ENCODE data around the gene PRR5.
"Not testable (repeated sequence)": the region's sequence is repeated elsewhere in the genome, so short reads cannot be mapped to it uniquely, and the experiment has no call there.

PRR5 gene

DNA sequence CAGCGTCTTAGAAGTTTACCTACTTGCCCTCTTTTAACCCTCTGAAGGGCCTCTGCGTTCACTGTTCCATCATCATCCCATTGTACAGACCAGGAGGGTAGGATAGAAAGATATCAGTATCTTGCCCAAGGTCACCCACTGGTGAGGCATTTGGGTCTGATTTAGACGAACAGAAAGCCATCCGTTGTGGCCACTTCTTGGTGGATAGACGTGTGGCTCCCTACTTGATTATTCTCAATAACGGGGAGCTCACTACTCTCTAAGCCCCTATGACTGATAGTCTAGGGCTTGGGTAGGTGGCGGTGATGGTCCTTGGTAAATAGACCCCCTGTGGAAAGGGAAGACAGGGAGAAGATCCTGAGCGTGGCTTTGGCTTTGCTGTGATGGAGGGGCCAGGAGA, 28.6 kb upstream of the PRR5 start:
- DNase-seq (ENCODE audit: low read depth, low spot score): no peak

DNA sequence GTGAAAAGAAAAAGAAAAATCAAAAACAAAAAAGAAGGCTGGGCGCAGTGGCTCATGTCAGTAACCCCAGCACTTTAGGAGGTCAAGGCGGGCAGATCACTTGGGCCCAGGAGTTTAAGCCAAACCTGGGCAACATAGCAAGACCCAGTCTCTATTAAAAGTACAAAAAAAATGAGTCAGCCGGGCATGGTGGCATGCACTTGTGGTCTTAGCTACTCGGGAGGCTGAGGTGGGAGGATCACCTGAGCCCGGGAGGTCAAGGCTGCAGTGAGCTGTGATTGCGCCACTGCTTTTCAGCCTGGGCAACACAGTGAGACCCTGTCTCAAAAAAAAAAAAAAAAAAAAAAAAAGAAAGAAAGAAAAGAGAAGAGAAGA, 26.0 kb upstream of the PRR5 start:
- not testable (repeated sequence) for DNase-seq (ENCODE audit: low read depth, low spot score)

DNA sequence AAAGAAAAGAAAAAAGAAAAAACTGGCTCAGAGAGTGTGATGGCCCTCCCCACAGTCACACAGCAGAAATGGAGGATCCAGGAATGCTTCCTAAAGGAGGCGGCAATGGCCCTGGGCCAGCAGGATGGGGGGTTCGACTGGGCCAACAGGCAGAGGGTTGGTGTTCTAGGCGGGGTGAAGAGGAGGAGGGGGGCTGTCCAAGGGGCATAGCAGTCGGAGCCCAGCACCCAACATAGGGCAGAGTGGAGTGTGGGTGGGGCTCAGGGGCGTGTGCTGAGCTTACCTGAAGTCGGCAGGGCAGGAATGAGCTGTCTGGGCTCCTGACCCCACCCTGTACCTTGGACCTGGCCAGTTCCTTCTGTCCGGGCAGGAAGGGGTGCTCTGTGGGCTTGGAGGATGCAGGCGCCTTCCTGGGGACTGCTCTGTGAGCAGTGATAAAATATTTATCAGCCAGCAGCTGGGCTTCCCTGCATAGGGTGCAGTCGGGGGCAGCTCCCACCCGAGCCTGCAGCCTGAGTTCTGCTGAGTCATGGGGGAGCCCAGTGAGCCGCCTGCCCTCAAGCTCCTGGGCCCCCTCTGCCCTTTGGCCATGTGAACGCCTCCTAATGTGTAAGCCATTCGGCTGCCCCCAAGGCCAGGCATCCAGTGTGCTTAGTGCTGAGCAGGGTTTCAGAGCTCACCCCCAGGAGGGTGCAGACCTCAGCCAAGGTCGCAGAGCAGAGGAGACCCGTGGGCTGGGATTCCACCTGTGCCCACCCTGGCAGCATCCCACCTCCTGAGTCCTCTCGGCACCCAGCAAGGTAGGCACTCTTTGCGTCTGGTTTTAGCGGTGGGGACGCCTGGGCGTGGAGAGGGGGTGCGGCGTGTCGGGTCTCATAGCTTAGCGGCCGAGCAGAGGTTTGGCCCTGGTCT, 25.3 kb upstream of the PRR5 start:
- no peak for DNase-seq (ENCODE audit: low read depth, low spot score)

DNA sequence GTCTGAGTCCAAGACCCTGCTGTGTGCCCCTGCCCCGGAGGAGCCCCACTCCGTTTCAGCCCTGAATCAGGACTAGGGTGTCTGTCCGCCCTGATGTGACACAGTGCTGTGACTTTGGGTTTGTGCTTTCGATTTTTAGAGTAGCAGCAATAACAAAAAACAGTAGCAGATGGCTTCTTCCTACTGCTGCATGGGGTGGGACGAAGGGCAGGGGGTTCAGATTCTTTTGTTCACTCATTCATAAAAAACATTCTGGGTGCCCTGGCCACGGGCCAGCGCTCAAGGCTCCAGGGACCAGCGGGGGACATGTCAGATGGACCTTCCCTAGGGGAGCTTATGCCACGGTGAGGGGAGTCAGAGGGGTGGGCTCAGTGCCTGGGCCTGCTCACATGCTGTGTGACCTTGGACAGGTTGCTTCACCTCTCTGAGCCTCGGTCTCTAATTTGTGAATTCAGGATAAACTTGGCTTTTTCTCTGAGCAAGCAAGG, 24.6 kb upstream of the PRR5 start:
- DNase-seq (ENCODE audit: low read depth, low spot score): no peak

DNA sequence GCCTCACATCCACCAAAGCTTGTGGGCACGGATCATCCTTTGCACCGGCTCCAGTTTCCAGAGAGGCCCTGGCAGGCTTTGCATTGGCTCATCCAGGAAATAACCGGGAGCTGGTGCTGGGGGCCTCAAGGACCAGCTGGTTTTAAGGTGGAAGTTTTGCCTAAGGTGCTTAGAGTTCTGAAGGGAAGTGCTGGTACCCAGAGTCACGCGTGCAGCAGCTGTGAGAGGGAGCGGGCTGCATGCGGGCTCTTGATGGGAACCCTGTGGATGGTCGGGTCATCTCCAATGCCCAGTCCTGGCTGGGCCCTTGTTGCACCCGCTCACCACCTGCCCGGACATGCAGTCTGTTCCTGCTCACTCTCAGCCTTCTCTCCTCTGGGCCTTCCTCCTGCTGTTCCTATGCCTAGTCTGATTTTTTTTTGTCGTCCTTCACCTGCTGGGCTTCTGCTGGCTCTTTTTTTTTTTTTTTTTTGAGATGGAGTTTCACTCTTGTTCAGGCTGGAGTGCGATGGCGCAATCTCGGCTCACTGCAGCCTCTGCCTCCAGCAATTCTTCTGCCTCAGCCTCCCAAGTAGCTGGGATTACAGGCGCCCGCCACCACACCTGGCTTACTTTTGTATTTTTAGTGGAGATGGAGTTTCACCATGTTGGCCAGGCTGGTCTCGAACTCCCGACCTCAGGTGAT, 24.0 kb upstream of the PRR5 start:
- DNase-seq (ENCODE audit: low read depth, low spot score): no peak

DNA sequence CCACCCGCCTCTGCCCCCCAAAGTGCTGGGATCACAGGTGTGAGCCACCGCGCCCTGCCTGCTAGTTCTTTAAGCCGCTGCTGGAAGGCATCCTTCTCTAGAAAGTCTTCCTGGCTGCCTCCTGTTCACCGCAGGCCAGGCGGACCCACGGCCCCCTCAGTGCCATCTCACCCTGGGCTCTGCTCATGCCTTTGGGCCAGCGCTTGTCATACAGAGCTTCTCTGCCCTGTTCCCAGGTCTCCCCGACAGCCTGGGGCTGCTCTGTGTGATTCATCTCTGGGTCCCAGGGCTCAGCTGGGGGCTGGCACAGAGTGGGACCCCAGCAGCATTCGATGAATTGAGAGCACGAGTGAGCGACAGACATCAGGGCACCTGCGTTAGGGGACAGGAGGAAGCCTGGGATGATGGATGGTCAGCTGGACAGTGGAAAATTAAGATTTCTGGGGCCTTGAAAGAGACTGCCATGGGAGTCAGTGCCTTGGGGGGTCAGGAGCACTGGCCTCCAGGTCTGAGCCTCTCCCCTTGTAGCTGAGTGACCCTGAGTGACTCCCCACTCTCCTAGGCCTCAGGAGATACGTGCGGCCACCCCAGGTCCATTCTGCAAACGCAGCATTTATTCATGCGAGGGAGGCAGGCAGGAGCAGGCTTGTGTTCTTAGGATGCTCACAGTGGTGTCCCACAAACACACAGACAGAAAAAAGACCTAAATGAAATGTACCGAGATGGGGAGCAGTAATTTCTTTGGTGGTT, 23.3 kb upstream of the PRR5 start:
- no peak for DNase-seq (ENCODE audit: low read depth, low spot score)

DNA sequence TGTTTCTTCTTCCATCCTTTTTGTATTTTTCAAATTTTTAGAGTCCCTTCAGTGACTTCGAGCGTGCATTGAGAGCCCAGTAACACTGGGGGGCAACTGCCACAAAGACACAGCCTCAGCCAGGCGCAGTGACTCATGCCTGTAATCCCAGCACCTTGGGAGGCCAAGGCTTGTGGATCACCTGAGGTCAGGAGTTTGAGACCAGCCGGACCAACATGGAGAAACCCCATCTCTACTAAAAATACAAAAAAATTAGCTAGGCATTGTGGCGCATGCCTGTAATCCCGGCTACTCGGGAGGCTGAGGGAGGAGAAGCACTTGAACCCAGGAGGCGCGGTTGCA, 22.7 kb upstream of the PRR5 start:
- not testable (repeated sequence) for DNase-seq (ENCODE audit: low read depth, low spot score)

DNA sequence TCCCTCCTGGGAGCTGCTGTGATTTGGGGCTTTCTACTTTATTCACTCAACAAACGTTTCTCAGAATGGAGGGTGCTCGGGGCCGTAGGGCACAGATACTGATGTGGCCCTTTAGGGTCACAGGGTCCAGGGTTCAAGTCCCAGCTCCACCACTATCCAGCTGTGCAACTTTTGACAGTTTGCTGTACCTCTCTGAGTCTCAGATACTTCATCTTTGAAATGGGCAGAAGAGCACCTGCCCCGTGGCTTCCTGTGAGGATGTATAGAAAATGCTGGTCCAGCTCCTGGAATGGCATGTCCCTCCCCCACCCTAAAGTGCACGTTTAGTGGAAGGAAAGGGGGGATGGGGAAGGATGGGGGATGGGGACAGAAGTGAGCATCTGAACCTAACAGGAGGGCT, 21.9 kb upstream of the PRR5 start:
- DNase-seq (ENCODE audit: low read depth, low spot score): no peak

DNA sequence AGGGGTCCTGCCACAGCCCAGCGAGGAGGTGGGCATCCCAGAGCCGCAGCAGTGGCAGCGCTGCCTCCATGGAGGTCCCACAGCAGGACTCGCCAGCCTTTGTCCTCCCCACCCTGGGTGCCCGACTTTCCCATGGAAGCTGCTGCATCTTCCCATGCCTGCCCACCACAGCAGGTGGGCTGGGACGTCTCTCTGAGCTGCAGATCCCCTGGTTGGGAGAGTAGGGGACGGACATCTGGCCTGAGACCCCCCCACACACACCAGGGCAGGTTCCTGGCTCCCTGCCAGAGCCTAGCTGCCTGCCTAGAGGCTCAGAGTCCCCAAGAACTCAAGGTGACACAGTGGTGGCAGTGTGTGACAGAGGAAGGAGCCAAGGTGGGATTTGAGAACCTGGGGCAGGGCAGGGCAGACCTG, 21.5 kb upstream of the PRR5 start:
- DNase-seq (ENCODE audit: low read depth, low spot score): no peak

DNA sequence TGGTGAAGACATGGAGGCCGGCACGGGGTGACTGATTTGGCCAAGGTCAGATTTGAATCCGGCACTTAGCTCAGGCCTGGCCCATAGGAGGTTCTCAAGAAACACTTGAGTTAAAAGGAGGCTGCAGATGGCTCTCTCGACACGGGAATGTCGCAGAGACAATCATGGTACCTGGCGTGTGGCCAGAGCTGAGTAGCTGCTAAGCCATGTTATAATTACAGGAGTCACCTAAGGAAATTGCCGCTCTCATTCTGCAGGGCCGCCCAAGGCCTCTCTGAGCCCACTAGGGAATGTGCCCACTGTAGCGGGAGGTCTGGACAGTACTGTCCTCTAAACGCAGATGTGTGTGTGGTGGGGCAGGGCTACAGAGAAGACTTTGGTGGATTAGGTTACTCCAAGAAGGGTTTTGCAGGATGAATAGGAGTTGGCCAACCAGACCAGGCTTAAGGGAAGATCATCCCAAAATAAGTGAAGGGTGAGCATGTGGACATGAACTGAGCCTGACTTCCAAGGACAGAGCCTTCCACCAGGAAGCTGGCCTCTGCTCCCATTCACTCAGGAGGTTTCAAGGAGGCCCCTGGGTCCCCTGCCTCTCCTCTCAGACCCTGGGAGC, 19.3 kb upstream of the PRR5 start:
- DNase-seq (ENCODE audit: low read depth, low spot score): no peak

DNA sequence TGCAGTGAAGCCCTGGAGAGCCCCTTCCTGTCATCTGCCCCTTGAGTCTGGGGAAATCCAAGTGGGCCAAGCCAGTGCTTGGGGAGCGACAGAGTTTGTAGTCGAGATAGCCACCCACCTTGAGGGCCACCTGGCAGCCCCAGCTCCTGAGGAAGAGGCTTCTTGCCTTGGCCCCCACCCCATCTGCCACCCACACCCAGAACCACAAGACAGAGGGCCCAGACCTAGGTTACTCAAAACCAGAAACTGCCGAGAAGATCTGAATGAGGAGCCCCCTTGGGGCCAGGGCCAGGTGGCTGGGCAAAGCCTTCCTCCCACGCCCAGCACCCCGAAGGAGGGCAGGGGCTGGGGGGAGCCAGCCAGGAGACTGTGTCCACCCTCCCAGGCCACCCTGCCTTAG, 18.8 kb upstream of the PRR5 start:
- DNase-seq (ENCODE audit: low read depth, low spot score): no peak

DNA sequence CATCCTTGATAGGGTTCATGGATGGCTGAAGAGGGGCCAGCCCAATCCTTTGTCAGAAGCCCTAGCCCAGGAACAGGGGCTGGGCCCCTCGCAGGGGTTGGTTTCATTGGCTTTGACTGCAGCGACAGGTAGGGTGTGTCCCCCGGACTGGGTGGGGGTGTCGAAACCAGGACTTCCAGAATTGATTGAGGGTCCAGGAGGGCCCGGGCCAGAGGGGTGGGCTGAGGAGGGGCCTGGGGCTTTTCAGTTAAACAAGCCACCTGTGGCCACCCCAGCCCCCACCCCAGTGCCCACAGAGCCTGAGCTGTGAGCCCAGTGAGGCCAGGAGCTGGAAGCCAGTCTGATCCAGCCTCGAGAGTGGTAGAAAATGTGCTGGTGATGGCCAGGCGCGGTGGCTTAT, 18.1 kb upstream of the PRR5 start:
- DNase-seq (ENCODE audit: low read depth, low spot score): no peak

DNA sequence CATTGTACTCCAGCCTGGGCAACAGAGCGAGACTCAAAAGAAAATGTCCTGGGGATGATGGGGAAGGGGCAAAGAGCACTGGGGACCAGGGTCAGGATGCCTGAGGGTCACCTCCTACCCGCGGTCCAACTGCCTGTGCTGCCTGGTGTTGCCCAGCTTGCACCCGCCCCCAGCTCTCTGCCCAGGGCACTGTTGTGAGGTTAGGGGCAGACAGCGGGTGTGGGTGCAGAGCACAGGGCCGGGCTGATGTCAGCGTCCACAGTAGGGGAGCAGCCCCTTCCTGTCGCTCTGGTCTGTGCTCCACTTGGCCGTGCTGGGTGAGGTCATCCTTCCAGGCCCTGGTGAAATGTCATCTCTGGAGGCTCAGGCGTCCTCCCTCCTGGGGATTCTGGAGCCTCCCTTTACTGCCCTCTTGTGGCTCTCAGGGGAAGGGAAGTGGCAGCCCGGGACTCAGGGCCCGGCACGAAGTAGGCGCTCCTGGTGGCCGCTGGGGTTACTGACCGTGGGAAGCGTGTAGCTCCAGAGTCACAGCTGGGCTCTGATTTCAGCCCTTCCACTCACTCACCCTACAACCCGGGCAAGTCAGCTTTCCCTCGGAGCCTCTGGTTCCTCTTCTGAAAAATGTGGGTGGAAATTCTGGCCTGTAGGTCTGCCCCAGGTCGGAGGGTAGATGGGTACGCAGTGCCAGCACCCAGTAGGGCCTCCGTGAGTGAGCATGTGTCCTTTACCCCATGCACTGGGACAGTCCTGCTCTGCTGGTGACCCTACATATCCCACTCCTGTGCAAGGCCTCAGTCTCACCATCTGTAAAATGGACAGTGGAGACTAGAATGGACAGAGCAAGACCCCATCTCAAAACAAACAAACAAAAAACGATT, 17.3 kb upstream of the PRR5 start:
- DNase-seq (ENCODE audit: low read depth, low spot score): peak; percentile 95

DNA sequence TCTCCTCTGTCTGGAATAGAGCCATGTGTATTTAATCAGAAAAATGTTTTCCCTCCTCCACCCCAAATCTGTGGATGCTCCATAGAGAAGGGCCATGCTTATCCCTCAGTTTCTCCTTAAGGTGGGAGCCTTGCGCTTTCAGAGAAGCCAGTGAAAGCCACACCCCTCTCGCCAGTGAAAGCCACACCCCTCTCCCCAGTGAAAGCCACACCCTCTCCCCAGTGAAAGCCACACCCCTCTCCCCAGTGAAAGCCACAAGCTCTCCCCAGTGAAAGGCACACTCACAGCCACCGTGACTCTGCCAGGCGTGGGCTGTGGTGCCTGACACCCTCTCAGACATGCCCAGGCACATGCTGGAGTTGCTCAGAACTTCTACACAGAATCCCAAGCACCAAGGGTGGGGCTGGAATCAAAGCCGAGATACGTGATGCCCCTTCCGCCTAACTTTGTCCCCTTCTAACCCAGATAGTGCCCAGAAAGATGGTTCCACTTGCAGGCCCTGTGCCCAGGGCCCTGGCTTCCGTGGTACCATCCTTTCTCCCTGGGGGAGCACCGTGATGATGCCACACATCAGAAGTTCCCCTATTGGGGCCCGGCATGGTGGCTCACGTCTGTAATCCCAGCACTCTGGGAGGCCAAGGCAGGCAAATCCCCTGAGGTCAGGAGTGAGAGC, 16.5 kb upstream of the PRR5 start:
- peak; percentile 48 for DNase-seq (ENCODE audit: low read depth, low spot score)

DNA sequence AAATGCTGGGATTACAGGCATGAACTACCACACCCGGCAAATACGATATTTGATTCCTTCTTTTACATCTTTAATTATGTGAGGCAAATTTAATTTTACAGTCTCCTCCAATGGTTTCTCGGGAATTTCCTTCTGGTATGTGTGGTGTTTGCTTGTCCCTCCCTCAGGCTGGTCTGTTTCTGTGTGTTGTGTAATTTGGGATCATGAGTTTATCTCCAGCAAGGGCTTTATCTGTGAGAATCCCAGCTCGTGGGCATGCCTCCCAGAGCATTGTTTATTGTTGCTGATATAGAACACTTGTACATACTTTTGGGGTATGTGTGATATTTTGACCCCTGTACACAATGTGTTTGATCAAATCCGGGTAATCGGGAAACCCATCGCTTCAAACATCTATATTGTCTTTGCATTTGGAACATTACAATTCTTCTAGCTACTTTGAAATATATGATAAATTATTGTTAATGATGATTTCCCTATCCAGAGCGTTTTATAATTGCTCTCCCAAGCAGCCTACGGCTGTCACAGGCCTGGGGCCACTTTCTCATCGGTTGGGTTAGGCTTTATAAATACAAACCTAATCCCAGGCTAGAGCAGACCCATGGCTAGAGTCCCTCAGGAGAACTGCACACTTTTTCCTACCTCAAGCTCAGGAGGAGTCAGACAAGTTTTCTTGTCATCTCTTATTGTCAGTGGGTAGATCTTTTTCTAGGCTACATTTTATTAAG, 15.0 kb upstream of the PRR5 start:
- DNase-seq (ENCODE audit: low read depth, low spot score): peak; percentile 51

DNA sequence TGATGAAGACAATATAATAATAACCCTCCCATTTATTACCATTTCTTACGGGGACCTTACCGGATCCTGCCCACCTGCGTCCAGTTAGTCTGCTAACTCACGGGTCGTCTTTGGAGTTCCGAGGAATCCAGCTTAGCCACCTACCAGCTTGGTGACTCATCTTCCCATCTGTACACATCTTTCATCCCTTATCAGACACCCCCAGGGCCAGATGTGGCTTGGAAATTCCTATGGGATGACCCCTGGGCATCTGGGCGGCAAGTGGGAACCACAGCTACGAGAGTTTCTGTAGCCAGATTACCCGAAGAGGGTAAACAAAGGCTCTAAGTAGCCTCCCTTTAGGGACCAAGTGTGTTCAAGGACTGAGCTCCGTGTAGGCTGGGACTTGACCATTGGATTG, 12.8 kb upstream of the PRR5 start:
- no peak for DNase-seq (ENCODE audit: low read depth, low spot score)

DNA sequence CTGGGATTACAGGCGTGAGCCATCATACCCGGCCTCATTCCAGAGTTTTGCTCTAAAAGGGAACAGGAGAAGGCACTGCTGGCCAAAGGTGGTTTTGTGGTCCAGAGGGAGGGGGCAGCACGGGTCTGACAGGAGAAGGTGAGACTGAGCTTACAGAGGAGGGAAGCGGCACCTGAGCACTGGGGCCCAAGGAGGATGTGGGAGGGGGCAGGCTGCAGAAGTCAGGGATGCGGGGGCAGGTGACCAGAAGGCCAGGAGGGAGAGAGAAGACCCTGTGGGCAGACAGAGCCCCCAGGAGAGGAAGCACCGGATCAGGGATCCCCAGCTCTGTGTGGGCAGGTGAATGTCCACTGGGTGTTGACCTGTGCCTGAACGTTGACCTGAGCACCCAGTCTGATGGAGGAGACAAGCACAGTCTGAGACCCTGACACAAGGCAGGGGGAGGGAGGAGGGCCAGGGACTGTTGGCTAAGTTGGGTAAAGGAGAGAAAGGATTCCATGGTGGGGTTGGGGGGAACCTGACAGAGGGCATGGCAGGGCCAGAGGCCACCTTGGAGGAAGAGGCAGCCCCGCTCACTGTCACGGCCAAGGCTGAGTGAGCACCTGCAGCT, 12.0 kb upstream of the PRR5 start:
- DNase-seq (ENCODE audit: low read depth, low spot score): no peak

DNA sequence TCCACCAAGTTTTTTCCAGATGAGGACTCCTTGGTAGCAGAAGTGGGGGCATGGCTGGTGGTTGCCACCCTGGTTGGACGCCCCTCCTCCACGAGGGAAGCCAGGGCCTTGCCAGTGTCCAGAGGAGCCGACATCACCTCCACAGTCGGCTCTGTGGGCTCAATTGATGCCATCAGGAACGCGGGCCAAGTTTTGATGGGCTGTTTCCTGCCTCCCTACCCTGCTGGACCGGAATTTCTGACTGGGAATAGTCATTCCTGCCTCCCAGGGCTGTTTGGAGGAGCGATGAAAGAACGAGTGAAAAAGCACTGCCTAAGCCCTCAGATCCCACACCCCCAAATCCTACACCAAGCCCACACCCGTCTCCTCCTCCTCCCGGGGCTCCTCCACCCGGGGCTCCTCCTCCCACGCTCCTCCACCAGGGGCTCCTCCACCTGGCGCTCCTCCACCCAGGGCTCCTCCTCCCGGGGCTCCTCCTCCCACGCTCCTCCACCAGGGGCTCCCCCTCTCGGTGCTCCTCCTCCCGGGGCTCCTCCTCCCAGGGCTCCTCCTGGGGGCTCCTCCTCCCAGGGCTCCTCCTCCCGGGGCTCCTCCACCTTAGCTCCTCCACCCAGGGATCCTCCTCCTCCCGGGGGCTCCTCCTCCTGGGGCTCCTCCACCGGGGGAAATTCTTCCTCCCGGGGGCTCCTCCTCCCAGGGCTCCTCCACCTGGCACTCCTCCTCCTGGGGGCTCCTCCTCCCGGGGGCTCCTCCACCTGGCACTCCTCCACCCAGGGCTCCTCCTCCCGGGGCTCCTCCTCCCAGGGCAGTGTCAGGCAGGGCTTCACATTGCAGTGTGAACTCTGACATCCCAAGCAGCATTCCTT, 10.0 kb upstream of the PRR5 start:
- DNase-seq (ENCODE audit: low read depth, low spot score): no peak

Measured in astrocyte of the hippocampus (primary cell).